ENCODE results near the gene SPATA9. TPM values are rescaled to one million over a fixed set of nuclear protein-coding genes. Genes with fewer than 3 reads are reported as not detected.

SPATA9 gene
- total RNA-seq, 2 experiments from 2014 or later = not detected

DNA sequence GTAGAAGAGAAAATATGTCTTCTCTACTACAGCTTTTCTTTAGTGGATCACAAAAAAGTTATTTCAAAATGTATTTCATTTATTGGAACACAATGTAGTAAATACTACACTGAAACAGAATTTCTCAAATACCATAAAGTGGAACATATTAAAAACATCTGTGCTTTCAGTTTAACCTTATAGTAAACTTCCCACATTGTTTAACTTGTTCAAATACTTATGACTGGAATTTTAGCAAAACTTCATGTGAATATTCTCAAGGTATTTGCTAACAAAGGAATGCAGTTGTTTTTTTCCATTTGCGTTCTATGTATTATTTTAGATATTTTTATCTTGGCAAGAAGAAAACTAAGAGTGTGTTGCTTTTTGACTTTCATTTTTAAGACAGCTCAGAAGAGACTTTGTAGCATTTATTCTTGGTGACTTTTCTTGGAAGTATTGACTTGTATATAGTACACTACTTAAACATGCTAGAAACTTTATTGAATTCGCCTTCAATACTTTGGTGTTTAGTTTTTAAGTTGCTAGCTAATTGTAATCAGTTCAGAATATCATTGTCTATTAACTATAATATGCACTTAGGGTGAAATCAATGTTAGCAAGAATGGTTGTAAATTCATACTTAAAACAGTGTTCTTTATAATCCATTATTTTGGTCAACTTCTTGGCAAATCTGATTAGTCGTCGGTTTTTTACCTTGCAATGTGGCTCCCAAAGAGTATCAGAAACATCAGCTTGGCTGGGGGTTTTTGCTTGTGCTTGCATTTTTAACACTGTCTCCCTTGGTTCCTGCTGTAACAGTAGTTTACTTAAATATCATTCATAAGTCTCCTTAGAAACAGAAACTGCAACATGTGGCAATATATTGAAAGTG is 43.4 kb upstream of the SPATA9 start:
- ChIA-PET POLR2A (interaction anchor here (0.6 to 1.9 kb wide), 4 partner anchors 9 to 185 kb away, joined by 3 to 6 read pairs (median 3); no protein-coding TSS in a partner anchor), CTCF (ENCODE audit: unreplicated experiment) (no interaction called here)
- BruUV-seq (replicated peaks) = no TSS peak
- intact Hi-C loops (cut with micrococcal nuclease; ENCODE audit: unreplicated experiment) = no loop called here
- no peak for DNase-seq (ENCODE audit: low spot score)
- Histone ChIP-seq H3K4me1 (ENCODE audit: insufficient read depth, low read length, poor library complexity, severe bottlenecking) (peaks cover 13% of the 10 kb centered on the region), H3K27ac (ENCODE audit: low read depth, low read length, poor library complexity, severe bottlenecking) (no peak overlapping the region), H4K20me1 (ENCODE audit: insufficient read depth, low read length) (no peaks in the 10 kb centered on the region), H3K79me2 (ENCODE audit: insufficient read depth, low read depth, low read length) (no peaks in the 10 kb centered on the region), H3K4me3 (ENCODE audit: low read depth, low read length, poor library complexity, severe bottlenecking) (no peak overlapping the region), H3K4me2 (ENCODE audit: low read length) (no peak overlapping the region), H3K9me2 (ENCODE audit: insufficient read depth, low read length) (no peaks in the 10 kb centered on the region), H2AFZ (ENCODE audit: low read length) (0 out of 2 replicates have a peak overlapping the region, but pooled peaks have one; percentile 6), H3K36me3 (ENCODE audit: insufficient read depth, low read length) (no peaks in the 10 kb centered on the region), H3K9me3 (ENCODE audit: low read length) (no peaks in the 10 kb centered on the region)
- TF ChIP-seq, protein P1, sequence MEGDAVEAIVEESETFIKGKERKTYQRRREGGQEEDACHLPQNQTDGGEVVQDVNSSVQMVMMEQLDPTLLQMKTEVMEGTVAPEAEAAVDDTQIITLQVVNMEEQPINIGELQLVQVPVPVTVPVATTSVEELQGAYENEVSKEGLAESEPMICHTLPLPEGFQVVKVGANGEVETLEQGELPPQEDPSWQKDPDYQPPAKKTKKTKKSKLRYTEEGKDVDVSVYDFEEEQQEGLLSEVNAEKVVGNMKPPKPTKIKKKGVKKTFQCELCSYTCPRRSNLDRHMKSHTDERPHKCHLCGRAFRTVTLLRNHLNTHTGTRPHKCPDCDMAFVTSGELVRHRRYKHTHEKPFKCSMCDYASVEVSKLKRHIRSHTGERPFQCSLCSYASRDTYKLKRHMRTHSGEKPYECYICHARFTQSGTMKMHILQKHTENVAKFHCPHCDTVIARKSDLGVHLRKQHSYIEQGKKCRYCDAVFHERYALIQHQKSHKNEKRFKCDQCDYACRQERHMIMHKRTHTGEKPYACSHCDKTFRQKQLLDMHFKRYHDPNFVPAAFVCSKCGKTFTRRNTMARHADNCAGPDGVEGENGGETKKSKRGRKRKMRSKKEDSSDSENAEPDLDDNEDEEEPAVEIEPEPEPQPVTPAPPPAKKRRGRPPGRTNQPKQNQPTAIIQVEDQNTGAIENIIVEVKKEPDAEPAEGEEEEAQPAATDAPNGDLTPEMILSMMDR (conservative IDR thresholded peaks at IDR 0.05; ENCODE audit: low read length) = no peak
- TF ChIP-seq EZH2phosphoT487 (IDR thresholded peaks at IDR 0.05; ENCODE audit: borderline replicate concordance, low read depth, low read length) = no peak

DNA sequence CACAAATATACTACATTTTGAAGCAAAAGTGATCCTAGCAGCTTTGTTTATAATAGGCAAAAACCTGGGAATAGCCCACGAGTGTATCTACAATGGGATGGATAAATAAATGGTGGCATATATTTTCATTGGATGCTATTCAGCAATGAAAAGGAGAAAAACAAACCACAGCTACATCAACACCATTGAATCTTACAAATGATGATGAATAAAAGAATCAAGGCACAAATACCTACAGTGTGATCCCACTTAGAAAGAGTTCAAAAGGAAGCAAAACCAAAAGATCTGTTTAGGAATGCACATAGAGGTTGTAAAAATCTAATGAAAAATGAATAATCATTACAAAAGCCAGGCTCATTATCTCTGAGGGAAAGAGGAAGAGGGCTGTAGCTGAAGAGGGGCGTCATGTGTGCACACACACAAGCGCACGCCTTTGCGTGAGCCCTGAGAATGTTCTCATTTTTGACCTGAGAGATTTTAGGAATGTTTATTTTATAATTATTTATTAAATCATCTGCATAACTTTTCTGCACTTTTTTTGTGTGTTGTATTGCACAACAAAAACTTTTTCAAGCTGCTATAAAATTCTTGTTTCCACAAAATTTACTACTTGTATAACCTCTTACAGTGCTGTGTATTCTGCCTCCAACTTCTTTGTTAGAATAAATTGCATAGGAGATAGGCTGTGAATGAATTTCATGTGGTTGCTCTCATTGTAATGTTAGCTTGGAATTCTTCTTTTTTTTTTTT is 42.5 kb upstream of the SPATA9 start:
- intact Hi-C loops (cut with micrococcal nuclease; ENCODE audit: unreplicated experiment) = no loop called here
- Histone ChIP-seq H3K27ac (ENCODE audit: low read depth, low read length, poor library complexity, severe bottlenecking) (no peak overlapping the region), H4K20me1 (ENCODE audit: insufficient read depth, low read length) (no peaks in the 10 kb centered on the region), H3K9me3 (ENCODE audit: low read length) (no peaks in the 10 kb centered on the region), H3K4me1 (ENCODE audit: insufficient read depth, low read length, poor library complexity, severe bottlenecking) (peaks cover 13% of the 10 kb centered on the region), H3K9me2 (ENCODE audit: insufficient read depth, low read length) (no peaks in the 10 kb centered on the region), H2AFZ (ENCODE audit: low read length) (no peak overlapping the region), H3K36me3 (ENCODE audit: insufficient read depth, low read length) (no peaks in the 10 kb centered on the region), H3K4me3 (ENCODE audit: low read depth, low read length, poor library complexity, severe bottlenecking) (no peak overlapping the region), H3K79me2 (ENCODE audit: insufficient read depth, low read depth, low read length) (no peaks in the 10 kb centered on the region), H3K4me2 (ENCODE audit: low read length) (no peak overlapping the region)
- BruUV-seq (replicated peaks) = no TSS peak
- ChIA-PET POLR2A (interaction anchor here (0.6 to 1.9 kb wide), 9 partner anchors 10 to 1820 kb away, joined by 3 to 6 read pairs (median 3); no protein-coding TSS in a partner anchor), CTCF (ENCODE audit: unreplicated experiment) (no interaction called here)
- no peak for DNase-seq (ENCODE audit: low spot score)
- TF ChIP-seq, protein P1 (conservative IDR thresholded peaks at IDR 0.05; ENCODE audit: low read length) = no peak
- TF ChIP-seq EZH2phosphoT487 (IDR thresholded peaks at IDR 0.05; ENCODE audit: borderline replicate concordance, low read depth, low read length) = no peak
